GM03348 (cell line): Measurements from ENCODE around the gene GALNT15.
A peak's percentile ranks its signal among the peaks of the same experiment; 100 is the strongest.

Experiments used
- DNase-seq: peaks from one replicate; pipeline ENCODE4 v3.0.0; 2012; ENCODE audit warnings: low spot score

Gene GALNT15

DNA sequence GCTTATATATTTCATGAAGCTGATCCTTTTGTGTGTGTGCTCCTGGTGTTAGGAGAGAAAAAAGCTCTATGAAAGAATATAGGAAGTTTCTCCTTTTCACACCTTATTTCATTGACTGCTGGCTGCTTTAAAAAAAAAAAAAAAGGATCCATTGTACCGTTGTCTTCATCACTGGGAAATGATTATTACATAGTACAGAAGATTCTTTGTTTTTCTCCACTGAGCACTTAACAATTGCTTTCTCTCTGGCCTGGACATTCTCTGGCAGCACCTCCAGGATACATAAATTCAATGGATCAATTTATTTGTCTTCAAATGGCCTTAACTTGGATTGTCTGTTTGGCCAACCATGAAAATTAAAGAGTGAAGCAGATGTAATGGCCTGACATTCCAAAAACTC lies 53.1 kb downstream of the GALNT15 start:
- no peak for DNase-seq

DNA sequence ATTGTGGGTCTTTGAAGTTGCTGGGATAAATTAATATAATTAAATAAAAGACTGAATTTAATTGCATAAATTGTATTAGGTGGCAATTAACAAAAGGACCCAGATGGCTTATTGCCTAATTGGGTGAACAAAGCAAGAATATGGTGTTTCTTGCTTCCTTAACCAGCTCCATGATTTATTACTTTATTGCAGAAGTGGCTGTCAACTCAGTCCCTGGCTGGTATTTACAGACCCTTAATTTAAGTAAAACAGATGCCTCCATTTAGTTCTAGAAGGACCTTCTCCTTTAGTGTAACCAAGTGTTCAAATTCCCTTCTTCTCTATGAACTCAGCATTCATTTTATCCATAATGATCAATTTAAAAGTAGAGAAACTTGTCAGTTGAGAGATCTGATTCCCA lies 55.2 kb downstream of the GALNT15 start:
- DNase-seq: no peak

DNA sequence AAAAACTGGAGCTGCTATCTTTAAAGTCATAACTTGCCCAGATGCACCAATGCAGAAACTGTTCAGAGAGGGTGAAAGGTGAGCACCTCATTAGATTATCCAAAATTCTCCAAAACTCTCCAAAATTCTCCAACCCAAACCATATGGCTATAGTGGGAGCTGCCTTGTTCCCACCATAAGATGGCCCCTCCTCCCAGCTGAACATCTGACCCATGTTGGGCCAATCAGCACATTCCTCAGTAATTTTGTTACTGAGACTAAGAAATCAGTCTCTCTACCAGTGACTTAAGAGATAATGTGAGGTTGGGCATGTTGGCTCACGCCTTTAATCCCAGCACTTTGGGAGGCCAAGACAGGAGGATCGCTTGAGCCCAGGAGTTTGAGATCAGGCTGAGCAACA lies 57.5 kb downstream of the GALNT15 start:
- DNase-seq: no peak

DNA sequence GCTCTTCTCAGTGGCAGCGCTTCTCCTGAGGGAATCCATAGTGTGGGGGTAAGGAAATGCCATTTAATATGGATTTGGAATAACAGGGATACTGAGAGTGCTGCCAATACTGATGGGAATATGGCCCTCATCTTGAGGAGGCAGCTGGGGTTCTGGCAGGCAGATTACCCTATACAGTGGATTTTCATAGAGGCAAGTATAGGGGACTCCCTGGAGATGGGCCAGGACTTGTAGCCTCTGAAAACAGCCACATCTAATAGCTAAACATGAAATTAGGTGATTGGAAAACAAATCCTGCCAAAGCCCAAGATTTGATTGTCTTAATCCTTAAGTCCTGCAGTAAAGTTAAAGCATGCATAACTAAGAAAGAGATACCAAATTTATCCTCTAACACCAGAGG lies 59.3 kb downstream of the GALNT15 start:
- no peak for DNase-seq

DNA sequence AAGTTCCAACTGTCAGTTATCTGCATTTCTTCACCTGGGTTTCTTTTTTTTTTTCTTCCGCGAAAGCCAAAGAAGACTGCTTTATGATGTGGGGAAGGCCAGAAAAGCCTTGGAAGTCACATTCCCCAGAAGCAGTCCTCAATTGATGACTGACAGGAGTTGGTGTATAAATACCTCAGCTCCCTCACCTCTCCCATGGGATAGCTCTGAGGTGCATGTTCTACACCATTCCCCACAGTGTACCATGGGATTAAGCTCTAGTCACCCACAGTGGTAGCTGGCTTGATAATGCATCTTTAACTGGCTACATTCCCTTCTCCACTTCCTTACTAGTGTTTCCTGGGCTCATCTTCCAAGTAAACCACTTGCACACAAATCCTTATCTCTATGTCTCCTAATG lies 59.8 kb downstream of the GALNT15 start:
- no peak for DNase-seq

DNA sequence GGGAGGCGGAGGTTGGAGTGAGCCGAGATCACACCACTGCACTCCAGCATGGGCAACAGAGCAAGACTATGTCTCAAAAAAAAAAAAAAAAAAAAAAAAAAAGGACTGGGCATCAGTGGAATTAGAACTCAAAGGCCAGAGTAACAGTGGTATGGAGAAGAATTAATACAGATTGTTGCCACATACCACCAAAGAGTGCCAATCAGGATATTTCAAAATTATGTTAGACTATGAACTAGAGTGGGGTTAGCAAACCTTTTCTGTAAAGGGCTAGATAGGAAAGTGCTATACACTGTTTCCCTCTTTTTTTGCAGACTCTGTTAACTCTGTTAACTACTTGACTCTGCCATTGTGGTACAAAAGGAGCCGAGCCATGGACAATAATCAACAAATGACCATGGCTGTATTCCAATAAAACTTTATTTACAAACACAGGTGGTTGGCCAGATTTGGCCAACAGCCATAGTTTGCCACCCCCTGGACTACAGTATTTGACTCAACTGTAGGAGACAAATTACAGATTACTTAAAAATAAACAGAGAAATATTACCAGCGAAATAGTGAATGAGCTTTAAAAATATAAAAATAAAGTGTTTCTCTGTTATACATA lies 61.7 kb downstream of the GALNT15 start:
- no peak for DNase-seq

DNA sequence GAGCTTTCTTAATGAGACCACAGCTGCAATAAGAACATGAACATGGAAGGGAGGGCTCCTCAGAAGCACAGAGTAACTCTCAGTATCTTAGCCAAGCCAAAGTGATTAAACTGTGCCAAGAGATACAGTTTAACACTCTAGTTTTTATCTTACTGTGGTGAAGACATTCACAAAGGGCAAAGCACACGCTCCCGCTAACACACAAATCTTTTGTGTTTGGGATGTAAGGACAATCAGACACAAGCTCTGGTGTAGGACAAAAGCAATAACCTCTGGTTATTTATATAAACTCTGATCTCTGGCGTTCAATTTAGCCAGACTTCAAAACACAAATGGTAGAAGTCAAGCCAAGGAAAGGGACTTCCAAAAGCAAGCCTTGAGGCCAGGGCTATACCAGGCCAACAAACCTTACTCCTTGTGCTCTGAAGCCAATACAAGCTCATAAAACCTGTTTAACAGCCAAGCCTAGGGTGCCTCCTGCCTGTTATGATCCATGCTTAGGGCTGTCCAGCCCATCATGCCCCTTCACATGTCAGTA lies 62.4 kb downstream of the GALNT15 start:
- no peak for DNase-seq

DNA sequence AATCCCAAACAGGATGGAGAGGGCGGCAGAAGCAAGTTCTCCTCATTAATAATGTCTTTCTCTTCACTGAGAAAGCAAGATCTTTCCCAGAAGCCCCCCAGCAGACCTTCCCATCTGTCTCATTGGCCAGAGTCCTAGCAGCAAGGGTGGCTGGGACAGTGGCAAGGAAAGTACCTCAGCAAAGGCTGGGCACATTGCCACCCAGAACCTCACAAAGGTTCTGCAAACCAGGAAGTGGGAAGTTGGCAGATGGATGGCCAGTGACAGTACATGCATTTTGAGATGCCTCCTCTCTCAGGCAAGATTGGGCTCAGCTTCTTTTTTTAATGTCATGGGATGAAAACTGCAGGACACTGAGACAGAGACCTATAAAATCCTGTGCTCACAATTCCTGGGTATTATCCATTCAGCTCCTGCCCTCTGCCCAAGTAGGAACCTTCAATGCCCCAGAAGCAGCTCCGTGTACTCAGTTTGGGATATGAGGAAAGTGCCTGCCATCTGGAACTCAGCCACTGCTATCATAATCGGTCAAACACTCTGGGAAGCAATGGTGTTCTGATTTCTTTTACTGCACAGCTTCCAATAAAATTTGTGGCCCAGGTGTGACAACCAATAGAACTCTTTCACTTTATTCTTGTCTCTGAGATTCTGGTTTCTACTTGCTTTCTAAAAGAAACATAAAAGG lies 64.7 kb downstream of the GALNT15 start:
- DNase-seq: peak; percentile 10

DNA sequence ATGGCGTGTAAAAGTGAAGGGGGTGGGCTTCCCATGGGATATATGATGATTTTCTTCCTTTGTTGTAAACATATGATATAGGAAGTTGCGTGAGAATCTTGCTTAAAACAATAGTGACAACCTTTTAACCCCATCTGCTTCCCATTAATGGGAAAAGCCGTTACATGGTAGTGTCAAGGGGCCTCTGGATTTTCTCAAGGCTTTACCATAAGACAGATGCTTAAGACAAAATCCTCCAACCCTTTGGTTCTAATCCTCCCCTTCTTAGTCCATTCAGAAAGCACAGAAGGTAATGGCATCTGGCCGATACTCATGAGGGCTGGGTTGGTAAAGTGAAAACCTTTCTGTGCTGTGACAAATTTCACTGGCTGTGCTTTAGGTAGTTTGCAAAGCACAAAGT lies 65.3 kb downstream of the GALNT15 start:
- no peak for DNase-seq

DNA sequence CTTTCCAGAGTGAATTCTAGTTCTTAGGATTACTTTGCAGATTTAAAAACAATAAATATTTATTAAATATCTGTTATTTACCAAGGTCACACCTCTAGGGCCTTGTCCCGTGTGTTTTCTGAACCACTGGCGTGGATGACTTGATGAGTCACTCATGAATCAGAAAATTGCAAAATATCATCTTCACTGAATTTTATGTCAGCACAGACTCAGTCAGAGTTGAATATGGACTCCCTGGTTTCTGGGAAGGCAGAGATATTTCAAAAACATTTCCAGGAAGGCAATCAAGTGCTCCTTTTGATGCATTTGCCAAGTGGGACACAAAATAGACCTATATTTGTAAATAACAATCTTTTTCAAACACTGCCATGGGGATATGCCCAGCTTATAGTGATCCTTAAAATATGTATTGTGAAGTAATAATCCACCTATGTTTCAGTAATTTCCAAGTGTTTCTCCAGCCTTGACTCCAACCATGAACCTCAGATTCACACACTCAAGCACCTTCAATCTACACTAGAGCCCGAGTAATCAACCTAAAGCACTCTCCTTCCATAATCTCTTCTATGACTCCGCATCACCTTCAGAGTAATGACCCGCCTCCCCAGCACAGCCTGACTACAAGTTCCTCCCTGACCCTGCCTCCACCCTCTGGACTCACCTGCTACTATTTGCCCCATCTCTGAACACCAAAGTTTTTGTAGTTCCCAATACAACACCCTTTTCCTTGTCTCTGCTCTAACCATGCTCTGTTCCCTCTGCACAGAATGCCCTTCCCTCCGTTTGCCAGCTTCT lies 65.9 kb downstream of the GALNT15 start:
- DNase-seq: peak; percentile 80

DNA sequence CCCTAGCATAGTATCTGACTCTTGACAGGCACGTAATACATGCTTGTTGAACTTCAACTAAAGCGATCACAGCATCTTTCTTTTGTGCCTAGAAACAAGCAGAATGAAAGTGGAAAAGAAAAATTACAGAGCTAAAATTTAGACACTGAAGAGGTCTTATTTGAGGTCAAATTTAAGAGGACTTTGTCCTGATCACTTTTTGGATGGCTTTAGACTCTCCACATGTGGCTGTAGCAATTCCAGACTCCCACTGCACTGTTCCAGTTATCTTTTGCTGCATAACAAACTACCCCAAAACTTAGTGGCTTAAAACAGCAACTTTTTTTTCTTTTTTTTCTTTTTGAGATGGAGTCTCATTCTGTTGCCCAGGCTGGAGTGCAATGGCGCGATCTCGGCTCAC lies 66.7 kb downstream of the GALNT15 start:
- DNase-seq: no peak

DNA sequence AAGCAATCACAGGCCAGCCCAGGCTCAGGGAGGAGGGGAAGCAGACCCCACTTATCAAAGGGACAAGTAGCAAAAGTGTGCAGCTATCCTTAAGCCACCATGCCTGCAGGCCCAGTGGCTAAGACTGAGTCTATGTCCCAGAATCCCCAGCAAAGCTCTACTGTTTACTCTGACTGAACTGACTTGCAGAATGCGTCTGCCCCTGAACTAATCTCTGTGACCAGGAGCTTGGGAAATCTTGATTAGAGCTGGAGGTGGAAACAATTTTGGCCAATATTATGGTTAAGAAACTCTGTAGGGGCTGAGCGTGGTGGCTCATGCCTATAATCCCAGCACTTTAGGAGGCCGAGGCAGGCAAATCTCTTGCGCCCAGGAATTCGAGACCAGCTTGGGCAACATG lies 67.7 kb downstream of the GALNT15 start:
- no peak for DNase-seq

DNA sequence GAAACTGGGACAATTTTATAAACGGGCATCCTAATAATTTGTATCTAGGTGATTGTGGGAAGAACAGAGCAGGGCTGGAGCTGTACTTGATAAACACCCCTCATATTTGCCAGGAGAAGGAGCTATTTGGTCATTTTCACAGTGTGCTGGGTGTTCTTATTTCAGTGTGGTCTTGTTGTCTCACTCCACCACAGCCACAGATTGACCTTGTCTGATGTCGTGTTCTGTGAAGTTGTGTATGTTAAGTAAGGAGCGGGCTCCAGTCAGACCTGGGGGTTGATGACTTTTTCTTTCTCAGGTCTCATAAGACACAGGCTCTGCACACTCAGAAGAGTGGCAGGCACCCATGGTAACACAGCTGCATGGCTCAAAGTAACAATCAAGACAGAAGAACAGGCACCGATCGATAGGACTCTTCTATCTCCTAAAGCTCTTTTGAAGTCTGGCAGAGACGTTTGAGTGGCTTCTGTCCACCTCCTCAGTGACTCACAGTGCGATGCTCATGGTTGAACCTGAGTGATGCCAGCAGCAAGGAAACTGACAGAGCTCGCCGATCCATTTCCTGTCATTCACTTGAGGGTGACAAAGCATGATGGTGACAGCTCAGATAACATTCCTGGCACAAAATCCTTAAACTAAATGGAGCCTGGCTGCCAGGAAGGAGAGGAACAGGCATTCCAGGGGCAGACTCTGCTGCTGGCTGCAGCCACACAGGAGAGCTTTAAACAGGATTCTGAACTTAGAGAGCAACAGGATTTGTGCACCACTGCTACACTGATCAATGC lies 69.4 kb downstream of the GALNT15 start:
- peak; percentile 16 for DNase-seq

DNA sequence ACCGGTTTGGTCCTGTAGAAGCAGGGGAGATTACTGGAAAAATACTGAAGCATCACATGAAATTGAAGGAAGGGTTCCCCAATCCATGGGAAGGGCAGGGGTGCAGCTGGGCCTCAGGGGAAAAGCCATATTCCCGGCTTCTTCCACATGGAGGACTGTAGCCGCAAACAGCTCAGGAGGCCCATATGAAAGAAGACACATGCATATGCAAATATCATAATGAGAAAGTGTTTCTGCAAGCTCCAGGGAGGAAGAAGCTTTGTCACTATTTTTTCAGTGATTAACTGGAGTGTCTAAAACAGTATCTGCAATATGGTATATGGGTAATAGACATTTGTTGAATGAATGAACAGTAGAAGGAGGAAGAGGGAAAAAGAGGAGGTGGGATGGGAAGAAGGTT lies 71.1 kb downstream of the GALNT15 start:
- no peak for DNase-seq

DNA sequence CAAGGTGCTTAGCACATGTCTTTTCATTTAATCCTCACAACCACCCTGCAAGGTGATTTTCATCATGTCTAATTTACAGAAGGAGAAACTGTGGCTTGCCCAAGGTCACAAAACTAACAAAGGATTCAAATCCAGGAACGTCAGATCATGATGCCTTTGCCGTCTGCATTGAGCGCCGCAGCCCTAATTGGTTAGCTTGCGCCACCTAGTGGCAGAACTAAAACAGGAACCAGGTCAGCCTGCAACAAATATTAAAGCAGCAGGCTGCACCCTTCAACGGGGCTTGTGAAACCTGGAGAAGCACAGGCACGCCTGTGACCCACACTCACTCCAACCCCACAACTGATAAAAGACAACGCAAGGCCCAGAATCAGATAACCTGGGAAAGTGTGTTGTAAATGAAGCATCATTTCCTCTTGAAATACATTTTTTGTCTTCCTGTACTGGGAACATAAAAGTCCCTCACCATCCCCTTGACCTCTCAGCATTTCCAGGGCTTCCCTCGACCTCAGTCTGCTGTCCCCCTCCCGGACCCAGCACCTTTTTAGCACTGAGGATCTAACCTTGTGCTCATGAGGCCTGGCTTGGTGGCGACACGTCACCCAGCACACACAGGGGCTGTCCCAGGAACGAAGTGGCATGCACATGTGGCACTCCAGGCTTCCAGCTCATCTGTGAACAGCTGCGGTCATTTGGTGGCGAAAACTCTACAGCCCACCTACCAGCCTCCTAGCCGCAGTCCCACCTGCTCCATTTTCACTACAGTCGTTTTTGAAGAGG lies 73.0 kb downstream of the GALNT15 start:
- peak; percentile 85 for DNase-seq

DNA sequence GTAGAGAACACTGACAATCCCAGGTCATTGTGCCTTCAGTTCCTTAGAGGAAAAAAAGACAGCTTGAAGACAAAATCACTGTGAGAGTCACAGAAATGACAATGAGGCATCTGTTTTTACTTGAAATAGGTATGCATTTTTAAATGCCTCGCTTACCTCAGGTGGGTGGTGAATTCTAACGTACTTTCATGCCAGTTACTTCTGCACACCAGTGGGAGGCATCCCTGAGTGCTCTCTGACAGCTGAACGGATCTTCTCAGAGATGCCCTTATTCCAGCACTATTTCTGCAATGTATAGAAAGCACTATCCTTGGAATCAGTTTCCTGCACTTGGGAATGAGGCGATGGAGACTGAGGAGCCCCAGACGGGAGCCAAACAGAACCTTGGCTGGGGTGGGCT lies 74.1 kb downstream of the GALNT15 start:
- DNase-seq: no peak

DNA sequence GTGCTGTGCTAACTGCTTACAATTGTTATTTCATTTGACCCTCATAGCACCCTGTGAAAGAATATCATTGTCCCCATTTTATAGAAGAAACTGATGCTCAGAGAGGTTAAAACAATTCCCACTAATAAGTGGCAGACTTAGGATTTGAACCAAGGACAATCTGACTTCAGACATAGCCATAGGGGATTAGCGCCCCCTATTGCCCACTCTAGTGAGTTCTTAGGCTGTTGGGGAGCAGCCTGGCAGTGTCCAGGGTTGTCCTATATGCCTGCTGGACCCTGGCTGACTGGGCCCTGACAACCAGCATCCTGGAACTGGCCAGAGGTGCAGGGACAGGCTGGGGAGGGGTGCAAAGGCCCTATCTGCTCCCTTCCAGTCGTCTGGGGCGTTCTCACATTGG lies 74.9 kb downstream of the GALNT15 start:
- DNase-seq: peak; percentile 34

DNA sequence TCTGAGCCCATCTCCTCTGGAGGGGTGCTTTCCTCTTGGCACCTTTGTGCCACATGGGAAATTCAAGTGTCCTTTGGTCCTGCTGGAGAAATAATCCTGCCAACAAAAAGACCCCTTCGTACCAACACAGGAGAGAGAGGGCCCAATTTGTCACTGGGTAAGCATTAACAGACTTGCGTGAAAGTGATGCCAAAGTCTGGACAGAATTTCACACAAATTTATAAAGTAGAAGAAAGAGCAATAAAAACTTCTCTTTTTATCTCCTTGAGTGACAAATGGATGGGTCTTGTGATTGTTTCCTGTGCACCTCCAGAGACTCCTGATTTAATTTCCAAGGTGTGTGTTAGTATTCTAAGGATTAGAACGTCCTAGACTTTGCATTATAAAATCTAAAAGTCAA lies 75.4 kb downstream of the GALNT15 start:
- no peak for DNase-seq

DNA sequence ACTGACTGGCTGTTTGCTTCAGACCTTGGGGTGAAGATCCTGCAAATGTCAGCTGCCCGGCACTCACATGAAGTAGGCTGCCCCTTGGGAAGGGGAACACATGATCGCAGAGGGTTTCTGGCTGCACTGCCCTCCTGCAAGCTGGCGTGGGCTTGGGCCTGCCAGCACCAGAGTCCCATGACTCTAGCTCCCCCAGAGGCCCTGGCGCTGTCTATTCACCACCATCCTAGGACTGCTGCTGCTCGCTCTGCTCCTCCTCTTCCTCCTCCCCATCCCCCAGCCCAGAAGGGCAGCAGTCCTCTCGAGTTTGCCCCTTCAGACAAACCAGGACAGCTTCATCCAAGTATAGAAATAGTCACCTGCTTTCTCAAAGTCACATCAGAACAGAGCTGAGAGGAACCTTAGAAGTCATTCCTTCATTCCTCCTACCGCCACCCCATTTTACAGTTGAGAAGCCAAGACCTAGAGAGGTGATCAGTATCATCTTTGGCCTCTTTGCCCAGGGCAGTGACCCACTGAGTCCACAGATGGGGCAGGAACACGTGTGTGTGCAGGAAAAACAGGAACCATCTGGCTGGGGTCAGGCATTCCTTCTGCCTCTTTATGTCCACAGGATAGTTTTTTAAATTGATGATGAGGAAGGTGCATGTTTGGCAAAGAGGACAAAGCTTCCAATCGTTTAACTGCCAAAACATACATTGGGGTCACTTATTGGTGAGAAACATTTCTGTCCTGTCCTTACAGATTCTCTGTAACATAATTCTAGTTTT lies 77.0 kb downstream of the GALNT15 start:
- DNase-seq: no peak

DNA sequence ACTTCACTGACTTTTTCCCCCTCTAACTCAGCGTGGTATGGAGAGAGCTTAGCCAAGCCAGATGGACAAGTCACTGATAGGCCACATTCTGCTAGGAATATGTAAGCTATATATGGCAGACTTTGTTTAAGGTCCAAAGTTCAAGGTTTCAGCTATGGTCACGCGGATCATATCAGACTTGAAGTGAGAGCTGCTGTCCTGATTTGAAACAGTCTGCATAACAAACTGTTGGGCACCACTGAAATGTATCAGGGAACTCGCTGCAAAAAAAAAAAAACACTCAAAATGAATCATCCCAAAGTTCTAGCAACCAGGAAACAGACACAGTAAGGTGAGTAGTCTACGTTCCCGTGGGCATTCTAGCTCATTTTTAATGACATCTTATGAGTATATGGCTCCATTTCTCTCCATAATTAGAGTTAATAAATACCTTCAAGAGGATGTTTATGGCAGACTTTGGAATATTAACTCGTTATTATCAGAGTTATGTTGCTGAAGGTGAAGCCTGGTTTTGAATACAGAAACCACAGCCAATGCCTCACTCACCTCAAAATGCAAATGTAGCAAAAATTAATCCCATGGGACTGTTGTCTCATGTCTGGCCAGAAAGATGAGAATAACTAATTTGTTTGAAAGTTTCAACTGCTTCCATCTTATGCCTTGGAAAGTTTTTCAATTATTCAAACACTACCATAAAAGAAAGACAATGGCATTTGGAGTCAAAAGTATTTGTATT lies 77.9 kb downstream of the GALNT15 start:
- no peak for DNase-seq
